GM18870 (cell line): ENCODE measurements around the gene PABPN1L.

Source experiments
- ATAC-seq: cut with Tn5 transposase; IDR thresholded peaks from one replicate; pipeline ENCODE4 v1.9.1; 2021; ENCODE audit warnings: moderate library complexity; ENCODE audit not compliant: unreplicated experiment

PABPN1L gene

DNA sequence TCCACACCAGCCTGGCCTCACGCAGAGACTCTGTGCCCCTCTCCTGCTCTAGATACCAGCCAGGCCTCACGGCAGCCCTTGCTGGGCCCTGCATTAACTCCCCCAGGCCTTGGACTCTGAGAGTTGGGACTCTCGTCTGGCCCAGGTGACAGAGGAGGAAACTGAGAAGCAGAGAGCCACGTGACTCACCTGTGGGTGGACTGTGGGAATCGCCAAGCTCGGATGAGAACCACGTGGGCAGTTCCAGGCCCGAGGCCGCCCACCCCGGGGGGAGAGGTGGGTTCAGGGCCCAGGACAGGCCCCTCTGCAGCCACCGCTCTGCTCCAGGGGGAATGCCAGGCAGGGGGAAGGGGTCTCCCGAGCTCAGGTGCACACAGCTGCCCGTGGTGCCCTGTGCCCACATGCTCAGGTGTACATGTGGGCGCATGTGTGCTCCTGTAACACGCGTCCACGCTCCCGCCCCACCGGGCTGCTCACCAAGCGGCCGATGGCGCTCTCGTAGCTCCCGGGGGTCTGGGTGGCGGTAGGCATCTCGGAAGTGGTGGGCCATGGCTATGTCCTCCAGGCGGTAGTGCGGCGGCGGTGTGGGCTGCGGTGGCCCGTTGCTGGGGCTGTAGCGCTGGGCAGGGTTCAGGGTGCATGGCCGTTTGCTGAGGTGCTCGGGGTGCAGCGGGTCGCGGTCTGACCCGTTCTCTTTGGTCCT, 18.3 kb upstream of the PABPN1L start:
- ATAC-seq: no peak

DNA sequence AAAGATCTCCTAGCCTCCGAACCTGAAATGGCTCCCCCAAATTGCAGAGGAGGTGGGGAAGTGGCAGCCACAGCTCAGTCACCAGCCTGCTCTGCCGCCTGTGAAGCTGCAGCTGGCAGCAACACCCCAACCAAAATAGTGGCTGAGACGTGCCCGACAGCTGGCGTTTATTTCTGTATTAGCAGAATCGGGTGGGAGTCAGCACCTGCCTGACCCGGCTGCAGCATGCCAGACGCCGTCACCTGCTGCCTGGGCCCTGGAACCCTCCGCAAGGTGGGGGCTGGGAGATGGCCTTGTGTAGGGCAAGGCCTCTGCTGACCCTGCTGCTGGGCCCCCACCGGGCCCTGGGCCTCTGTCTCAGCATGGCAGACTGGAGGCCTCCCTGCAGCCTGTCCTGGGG, 17.5 kb upstream of the PABPN1L start:
- ATAC-seq: no peak

DNA sequence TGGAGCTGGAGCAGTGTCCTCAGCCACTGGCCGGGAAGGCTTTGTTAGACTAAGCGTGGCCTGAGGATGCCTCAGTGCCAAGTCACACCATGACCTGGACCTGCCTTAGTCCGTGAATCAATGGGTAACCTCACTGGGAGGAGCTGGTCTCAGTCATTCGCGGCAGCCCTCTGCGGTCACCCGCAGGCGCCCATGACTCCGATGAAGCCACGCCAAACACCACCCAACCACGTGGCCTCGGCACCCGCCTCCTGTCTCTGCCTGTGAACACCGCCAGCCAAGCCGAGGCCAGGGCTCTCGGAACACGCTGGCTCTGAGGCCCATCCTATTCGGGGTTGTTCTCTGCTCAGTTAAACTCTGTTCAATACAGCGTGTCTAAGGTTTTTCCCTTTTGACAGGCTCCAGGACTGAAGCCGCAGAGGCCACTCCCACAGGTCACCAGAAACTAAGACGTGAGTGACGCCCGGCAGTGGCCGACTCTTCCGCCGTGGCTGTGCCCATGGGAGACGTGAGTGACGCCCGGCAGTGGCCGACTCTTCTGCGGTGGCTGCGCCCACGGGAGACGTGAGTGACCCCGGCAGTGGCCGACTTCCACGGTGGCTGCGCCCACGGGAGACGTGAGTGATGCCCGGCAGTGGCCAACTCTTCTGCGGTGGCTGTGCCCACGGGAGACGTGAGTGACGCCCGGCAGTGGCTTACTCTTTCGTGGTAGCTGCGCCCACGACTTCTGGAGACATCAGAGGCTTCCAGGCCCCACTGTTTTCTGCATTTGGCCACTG, 16.8 kb upstream of the PABPN1L start:
- ATAC-seq: no peak

DNA sequence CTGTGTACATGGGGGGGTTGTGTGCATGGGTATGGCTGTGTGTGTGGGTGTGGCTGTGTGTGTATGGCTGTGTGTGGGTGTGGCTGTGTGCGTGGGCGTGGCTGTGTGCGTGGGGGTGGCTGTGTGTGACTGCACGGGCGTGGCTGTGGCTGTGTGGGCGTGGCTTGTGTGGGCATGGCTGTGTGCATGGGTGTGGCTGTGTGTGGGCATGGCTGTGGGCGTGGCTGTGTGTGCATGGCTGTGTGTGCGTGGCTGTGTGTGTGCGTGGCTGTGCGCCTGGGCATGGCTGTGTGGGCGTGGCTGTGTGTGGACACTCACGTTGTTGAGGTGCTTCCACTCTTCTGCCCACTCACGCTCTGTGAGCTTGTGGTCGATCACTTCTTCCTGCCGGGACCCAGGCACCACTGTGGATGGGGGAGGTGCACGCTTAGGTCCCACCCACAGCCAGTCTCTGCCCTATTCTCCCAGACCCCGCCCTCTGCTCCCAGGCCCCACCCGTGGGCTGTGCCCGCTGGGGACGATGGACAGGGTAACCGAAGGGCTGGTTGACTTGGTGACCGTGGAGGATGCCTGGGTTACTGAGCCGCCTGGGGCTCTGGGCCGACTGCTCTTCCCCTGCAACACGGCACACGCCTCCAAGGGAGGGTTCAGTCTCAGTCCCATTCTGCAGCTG, 16.0 kb upstream of the PABPN1L start:
- no peak for ATAC-seq

DNA sequence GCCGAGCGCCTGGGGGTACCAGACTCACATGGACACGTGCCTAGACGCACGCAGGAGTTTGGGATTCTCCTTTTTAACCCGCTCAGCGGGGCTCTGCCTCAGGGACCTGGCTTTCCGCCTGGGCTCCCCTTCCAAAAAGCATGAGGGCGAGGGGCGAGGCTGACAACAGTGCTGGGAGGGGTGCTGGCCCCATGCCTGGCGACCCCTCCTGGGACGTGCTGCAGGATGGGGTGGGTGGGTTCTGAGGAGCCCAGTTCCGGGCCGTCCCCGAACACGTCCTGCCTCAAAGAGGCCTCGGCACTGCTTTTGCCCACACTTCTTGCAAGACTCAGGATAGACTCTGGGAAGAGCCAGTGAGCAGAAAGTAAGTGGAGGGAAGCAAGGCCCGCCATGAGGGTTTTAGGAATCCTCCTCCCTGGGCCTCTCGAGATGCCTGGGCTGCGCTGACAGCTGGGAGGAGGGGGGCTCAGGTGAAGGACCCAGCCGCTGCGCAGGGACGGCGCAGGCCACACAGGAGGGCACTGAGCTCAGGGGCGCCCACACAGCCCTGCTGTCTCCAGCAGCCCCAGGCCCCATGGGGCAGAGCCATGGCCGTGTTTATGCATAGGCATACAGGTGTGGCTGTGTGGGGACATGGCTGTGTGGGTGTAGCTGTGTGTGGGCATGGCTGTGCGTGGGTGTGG, 15.4 kb upstream of the PABPN1L start:
- no peak for ATAC-seq

DNA sequence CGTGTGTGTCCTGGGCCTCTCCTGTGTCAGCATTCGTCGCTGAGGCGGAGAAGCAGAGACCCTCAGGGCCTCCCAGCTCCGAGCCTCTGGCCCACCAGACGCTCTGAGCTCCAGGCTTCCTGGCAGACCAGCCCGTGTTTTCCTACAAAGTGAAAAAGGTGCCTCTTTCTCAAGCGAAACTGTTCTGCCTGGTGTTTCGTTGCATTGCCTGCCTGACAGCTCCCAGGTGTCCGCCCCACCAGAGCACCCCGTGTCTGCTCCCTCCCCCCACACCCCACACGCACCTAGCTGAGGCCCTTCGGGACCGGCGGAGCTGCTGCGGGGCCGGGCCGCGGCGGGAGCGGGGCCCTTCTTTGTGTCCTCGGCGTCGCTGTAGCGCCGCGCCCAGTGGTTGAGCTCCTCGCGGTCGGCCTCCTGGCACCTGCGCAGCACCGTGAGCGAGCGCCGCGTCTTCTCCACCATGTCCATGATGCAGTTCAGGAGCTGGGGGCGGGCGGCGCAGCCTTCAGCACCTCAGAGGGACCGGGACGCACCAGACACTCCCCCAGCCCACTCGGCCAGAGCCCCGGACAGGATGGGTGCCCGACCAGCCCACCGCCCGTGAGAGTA, 14.7 kb upstream of the PABPN1L start:
- ATAC-seq: no peak

DNA sequence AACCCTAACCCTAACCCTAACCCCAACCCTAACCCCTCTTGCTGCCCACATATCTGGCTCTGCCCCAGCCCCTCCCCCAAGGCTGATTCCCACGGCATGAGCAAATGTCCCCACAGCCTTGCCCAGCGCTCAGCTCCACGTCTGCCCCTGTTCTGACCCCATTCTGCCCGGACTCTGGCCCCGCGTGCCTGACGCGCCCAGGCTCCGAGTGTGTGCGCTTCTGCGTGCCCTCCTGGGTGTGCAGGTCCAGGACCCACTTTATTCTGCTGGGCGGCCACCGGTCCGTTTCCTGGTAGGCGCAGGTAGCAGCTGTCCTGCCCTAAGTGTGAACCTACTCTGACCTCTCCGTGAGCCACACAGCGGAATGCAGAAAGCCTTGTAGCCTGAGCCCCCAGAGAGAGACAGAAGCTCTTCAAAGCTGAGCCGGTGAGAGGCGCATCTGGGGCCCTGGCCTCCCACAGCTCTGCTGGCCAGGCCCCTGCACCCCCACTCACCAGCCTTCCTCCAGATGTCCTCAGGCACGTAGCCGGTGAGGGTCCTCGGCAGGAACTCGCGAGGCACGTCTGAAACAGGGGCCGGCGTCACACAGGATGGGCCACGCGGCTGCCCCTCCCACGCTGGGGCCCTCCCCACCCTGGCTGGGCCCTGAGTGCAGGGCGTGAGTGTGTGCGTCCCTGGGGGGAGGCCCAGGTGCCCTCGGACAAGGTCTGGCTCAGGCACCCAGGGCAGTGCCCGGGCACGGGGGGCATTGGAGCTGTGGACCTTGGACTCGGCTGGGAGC, 14.0 kb upstream of the PABPN1L start:
- ATAC-seq: no peak

DNA sequence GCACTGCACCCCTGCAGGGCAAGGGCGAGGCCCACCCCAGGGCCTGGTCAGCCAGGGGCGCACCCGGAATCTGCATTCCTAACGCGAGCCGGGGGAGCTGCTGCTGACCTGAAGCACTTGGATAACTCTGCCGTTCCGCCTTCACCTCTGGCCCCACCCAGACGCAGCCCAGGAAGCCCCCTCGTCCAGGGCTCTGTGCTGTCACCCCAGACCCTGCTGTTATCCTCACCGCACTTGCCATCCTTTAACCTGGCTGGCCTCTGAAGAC, 13.3 kb upstream of the PABPN1L start:
- no peak for ATAC-seq

DNA sequence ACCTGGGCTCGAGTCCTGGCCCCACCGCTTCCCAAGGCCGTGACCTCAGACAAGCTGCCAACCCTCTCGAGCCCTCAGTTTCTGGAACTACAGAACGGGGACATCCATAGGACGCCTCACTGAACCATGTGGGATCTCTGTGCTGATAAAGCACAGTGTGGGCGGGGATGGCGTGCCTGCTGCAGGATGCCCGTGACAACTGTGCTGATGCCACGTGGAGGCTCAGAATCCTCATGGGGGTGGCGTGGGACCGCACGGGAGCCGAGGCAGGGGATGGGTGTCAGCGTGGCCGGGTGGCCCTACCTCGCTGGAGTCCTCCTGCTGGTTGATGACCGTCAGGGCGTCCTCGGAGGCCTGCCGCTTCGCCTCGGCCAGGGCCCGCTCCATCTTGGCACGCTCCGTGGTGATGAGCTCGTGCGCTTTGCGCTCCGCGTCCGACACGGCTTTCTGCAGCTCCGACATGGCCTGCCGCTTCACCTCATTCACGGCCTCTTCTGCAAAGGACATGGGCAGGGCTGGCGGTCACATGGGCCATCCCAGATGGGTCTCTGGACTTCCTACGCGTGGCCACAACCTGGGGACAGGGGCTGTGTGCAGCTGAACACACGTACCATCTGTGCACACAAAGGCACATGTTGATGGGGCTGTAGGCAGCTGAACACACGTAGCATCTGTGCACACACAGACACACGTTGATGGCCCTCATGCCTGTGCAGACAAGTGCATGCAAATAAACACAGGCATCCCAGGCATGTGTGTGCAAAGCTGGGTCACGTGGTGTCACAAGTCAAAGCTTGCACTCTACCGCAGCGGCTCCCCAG, 12.7 kb upstream of the PABPN1L start:
- no peak for ATAC-seq

DNA sequence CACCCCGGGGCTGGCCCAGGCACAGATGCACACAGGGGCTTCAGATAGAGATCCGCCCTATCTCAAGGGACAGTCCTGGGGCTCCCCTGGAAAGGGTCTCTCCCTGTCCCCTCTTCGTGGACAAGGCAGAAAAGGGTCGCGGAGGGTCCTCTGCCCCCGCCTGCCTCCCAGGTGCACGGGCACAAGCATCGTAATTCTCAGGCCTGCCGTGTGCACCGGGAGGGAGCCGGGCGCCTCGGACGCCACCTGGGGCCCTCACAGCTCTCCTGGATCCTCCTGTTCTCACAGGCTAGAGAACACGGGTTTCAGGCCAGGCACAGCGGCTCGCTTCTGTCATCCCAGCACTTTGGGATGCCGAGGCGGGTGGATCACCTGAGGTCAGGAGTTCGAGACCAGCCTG, 11.9 kb upstream of the PABPN1L start:
- no peak for ATAC-seq

DNA sequence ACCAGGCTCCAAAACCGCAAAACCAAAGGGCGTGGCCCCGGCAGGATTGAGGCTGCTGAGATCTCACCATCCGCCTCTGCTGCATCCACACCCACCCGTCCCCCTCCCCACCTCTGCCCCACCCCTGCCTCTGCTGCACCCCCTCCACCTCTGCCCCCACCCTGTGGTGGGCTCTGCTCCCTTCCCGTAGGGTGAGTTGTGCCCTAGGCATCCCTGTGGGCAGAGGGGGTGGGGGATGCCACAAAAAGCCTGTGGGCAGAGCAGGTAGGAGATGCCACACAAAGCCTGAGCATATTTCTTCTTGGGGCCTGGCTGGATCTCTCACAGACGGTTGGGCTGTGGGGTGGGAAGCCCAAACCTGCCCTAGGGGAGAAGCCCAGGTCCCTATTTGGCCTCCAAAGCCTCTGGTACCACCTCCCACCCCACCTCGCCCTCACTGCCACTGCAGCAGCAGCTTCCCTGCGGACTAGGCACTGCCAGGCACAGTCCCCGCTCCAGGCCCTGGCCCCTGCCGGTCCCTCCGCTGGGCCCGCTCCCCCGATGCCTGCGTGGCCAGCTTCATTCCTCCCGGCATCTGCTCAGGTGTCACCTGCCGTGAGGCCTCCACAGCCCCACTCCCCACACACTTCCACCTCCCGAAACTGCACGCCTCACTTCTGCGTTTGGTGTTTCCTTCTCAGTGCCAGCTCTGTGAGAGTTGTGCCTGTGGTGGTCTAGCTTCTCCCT, 11.3 kb upstream of the PABPN1L start:
- no peak for ATAC-seq

DNA sequence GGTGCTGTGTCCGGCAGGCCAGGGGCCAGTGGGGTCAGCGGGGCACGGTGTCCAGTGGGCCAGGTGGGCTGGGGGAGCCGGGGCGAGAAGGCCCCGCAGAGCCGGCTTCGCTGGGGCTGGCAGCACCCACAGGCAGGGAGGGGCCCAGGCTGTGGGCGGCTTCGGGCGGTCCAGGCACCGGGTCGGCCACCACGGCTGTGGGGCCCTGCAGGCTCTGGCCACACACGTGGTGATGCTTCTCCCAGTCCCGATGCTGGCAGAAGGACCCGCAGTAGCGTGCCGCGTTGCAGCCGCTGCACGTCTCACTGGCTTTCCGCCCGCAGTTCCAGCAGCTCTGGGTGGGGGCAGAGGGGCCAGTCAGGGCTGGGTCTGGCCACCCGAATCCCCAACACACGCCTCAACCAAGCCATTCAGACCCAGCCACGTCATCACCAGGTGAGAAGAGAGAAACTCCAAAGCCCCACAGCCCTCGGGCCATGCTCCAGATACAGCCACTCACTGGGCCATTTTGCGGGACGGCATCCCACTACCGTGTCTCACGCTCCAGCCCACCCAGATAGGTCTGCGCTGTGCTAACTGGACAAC, 10.6 kb upstream of the PABPN1L start:
- no peak for ATAC-seq

DNA sequence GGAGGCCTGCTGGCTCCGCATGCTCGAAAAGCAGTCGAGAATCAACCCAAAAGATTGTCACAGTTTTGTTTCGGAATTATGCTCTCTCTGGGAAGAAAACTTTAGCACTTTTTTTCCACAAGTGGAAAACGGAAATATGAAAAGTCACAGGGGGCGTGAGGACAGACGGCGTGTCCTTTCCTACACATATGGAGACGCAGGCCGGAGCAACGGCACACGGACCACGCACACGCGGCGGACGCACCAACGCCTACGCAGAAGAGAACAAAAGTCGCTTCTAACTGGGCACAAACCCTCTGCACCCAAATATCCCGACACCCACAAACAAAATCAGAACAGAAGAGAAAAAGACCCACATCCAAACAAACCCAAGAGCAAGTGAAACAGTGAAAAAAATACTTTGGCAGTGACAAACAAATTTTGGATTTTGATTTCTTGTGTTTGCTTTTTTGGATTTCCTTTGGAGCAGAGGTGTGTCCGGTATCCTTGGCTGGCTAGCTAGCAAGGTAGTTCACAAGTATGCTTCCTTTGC, 9.3 kb upstream of the PABPN1L start:
- no peak for ATAC-seq

DNA sequence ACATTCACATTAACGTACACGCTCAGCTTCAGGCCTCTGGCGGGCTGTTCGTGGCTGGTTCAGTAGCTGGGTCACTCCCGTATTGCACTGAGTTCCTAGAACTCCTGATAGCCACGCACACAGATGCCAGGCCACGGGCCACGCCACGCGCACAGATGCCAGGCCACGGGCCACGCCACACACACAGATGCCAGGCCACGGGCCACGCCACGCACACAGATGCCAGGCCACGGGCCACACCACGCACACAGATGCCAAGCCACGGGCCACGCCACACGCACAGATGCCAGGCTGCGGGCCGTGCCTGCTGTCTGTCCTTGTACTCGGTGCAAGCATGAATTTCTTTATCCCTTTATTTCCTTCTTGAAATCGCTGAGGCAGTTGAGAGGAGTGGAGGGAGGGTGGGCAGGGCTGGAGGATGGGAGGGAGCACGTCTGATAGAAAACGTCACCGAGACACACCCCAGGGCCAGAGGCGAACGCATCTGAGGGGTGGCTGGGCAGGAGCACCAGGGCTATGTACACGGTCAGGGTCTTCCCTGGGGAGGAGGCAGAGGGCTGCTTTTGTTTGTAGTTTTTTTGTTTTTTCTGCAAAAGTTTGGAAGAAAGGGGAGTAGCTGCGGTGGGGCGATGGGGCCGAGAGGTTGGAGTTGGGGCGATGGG, 8.6 kb upstream of the PABPN1L start:
- ATAC-seq: no peak

DNA sequence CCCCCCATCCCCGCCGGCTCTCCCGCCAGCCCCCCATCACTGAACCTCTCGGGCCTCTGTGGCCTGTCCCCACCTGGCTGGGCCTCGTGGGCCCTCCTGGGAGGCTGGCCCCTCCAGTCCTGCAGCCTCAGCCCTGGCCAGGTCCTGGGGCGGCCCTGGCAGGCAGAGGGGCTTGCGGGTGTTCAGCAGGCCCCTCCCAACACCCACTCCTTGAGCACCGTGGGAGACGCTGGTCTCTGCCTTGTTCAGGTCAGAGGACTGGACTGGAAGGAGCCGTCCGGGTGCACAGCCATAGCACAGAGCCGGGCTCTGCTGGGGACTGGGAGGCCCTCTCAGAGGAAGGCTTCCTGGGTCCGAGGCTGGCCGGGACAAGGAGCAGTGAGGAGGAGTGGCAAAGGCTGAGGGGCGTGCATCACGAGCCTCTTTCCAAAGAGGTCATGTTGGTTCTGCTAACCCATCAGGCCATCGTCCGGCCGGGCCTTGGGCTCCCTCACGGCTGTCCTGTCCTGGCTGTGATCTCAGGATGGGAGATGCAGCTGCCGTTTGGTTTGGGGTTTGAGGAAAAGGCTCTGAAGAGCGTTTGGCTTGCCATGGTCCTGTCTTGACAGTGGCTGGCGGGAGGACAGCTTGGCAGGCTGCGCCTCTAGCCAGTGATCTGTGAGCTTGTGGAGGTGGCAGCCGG, 6.3 kb upstream of the PABPN1L start:
- ATAC-seq: no peak

DNA sequence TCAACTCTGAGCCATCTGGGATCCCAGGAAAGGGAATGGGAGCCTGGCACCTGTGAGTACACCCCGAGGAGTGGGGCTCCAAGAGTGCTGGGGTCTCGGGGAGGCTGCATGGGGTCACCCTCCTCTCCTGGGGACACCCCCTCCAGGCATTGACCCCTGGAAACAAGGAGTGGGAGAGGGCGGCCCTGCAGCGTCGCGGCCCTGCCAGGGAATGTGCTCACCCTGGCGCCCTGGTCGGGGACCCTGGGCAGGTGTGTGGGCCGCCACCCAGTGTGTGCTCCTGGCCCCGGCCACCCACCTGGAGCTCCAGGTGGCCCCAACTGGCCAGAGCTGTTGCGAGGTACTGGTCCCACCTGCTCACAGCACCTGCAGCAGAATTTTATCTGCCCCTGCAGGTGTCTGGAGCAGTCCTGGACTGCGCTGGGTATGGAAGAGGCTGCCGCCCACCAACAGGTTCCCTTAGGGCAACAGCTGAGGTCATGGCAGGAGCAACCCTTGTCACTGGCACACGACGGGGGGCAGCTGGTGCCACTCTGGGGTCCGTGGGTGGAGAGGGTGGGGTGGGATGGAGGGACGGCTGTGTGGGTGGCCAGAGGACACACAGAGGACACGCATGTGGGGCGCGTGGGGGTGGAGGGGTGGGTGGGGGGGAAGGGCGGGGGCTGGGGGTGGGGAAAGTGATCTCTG, 5.4 kb upstream of the PABPN1L start:
- ATAC-seq: no peak

DNA sequence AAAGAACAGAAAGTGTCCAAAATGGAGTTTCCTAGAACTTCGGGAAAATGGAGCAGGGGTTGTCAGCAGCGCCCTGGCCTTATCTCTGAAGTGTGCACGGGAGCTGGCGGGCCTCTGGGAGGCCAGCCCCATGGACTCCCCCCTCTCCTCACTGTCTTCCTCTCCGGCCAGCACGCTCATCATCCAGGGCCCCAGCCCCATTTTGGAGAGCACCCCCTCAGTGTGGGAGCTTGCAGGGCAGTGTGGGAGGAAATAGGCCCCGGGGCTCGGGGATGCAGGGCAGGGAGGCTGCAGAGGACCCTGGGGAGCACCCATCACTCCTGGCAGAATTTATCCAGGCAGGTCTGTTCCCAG, 4.9 kb upstream of the PABPN1L start:
- ATAC-seq: no peak
